ENCODE data around the gene HHEX. TPM values are rescaled to one million over a fixed set of nuclear protein-coding genes. Genes with fewer than 3 reads are reported as not detected.

HHEX gene
- total RNA-seq, 4 donors from 2014 or later, result 6.1 to 33.2 (median 12.4) TPM

DNA sequence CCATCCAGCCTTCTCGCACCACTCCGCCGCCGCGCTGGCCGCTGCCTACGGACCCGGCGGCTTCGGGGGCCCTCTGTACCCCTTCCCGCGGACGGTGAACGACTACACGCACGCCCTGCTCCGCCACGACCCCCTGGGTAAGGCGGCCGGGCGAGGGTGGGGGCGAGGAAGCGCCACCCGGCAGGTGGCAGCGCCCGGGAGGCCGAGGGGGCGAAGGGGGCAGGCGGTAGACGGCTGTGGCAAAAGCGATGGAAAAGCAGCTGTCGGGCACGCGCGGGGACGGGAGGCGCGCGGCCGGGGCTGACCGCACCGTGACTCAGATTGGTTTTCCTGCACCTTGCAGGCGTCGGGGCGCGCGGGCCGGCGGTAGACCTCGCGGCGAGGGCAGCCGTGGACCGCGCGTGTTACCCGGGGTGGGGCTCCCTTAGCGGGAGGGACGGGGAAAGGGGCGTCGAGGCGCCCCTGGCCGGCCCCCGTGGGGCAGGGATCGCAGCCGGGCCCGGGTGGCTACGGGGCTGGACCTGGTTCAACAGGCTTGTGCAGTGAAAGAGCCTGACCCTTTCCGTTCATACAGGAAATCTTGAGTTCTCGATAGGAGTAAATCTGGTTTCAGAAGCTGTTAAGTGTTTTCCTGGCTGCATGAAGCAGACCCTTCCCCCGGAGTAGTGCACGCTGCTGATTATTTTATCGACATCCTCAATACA lies 608 bp downstream of the HHEX start:
- H3K4me3 ChIP-seq, result peak overlapping the region; percentile 17 to 44
- DNase-seq, result peak in 1 of 2 donors; percentile 50
- TF ChIP-seq POLR2A (IDR thresholded peaks at IDR 0.05), result no peak
- TF ChIP-seq, protein P1, sequence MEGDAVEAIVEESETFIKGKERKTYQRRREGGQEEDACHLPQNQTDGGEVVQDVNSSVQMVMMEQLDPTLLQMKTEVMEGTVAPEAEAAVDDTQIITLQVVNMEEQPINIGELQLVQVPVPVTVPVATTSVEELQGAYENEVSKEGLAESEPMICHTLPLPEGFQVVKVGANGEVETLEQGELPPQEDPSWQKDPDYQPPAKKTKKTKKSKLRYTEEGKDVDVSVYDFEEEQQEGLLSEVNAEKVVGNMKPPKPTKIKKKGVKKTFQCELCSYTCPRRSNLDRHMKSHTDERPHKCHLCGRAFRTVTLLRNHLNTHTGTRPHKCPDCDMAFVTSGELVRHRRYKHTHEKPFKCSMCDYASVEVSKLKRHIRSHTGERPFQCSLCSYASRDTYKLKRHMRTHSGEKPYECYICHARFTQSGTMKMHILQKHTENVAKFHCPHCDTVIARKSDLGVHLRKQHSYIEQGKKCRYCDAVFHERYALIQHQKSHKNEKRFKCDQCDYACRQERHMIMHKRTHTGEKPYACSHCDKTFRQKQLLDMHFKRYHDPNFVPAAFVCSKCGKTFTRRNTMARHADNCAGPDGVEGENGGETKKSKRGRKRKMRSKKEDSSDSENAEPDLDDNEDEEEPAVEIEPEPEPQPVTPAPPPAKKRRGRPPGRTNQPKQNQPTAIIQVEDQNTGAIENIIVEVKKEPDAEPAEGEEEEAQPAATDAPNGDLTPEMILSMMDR (IDR thresholded peaks at IDR 0.05), result no peak
- peaks cover 0 to 27% of the 10 kb centered on the region in 2 donors for H3K27me3 ChIP-seq
- H3K9me3 ChIP-seq, result no peaks in the 10 kb centered on the region
- peak overlapping the region; percentile 65 to 85 for H3K27ac ChIP-seq
- peaks cover 0 to 5% of the 10 kb centered on the region in 2 donors for H3K4me1 ChIP-seq
- no peaks in the 10 kb centered on the region for H3K36me3 ChIP-seq
- intact Hi-C loops (cut with DNase I; ENCODE audit: low total_unique reads), result no loop called here

DNA sequence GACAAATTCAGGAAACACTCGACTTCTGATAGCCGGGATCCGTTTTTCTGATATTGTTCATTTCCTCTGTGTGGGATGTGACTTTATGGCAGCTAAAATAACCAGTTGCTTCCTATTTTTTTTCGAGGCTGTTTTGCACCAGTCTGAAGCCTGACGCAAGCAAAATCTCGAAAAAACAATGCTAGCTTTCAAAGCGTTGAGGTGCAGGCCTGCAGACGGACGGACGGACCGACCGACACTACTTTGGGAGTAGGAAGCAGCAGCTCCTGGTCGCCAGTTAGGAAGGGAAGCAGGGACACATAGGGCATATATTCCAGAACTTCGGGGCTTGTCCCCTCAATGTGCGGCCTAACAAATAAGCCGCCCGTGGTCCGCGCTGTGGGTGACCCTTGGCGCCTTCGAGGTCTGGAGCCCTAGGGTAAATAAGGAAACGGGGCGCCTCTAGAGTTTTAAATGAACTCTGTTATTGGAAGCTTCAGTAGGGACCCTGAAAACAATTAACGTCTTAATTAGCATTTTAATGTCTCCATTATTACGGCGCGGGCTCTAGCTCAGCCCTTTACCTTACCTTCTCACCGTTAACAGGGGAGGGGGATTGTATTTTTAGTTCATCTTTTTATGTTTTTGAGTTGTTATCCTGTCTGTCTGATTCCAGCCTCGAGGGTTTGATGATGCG lies 1.3 kb downstream of the HHEX start:
- peaks cover 0 to 5% of the 10 kb centered on the region in 2 donors for H3K4me1 ChIP-seq
- TF ChIP-seq POLR2A (IDR thresholded peaks at IDR 0.05), result no peak
- TF ChIP-seq, protein P1 (IDR thresholded peaks at IDR 0.05), result no peak
- H3K9me3 ChIP-seq, result no peaks in the 10 kb centered on the region
- peak overlapping the region; percentile 69 to 85 for H3K27ac ChIP-seq
- H3K4me3 ChIP-seq, result peak overlapping the region in 1 of 2 donors; percentile 44
- H3K36me3 ChIP-seq, result no peaks in the 10 kb centered on the region
- H3K27me3 ChIP-seq, result peaks cover 0 to 27% of the 10 kb centered on the region in 2 donors
- no peak for DNase-seq
- intact Hi-C loops (cut with DNase I; ENCODE audit: low total_unique reads), result no loop called here

DNA sequence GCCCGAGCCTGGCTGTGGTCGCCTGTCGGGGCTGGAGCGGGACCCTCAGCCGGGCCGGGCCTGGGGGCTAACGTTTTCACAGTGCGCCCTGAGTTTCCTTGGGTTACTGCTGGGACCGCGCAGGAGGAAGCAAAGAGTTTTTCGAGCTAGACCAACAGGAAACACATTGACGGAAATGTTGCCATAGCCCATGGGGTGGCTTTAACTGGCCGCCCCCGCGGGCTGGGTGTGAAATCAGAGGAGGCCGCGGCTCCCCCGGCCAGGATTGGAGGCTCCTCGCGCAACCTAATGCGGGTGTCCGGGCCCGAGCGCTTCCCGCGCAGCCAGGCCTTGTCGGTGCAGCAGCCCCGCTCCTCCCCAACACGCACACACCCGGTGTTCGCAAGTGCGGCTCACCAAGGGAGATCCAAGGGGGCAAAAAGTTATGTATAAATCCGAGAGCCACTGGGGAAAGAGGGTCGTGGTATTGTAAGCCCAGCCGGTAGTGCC lies 1.9 kb downstream of the HHEX start:
- H3K36me3 ChIP-seq, result no peaks in the 10 kb centered on the region
- H3K9me3 ChIP-seq, result no peaks in the 10 kb centered on the region
- H3K27me3 ChIP-seq, result peaks cover 0 to 27% of the 10 kb centered on the region in 2 donors
- TF ChIP-seq POLR2A (IDR thresholded peaks at IDR 0.05), result no peak
- TF ChIP-seq, protein P1 (IDR thresholded peaks at IDR 0.05), result no peak
- peak overlapping the region; percentile 64 to 69 for H3K27ac ChIP-seq
- DNase-seq, result peak in 1 of 2 donors; percentile 46
- peaks cover 0 to 5% of the 10 kb centered on the region in 2 donors for H3K4me1 ChIP-seq
- intact Hi-C loops (cut with DNase I; ENCODE audit: low total_unique reads), result no loop called here
- no peak overlapping the region for H3K4me3 ChIP-seq

DNA sequence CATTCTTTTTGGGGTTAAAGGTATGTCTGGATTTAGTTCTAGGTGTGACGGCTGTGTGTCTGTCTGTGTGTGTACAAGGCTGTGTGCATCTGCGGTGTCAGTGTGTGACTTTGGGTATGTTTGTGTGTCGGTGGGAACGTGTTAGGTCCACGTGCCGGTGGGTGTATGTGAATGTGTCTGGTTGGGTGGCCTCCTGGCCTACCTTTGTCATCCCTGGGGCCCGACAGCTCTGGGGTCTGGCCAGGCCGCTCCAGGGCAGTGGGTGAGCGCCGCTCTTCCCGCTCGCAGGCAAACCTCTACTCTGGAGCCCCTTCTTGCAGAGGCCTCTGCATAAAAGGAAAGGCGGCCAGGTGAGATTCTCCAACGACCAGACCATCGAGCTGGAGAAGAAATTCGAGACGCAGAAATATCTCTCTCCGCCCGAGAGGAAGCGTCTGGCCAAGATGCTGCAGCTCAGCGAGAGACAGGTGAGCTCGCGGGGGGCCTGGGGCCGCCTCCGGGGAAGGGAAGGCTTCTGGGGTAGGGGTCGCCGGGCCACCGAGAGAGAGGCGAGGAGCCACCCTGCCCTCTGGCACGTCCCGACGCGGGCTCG lies 2.4 kb downstream of the HHEX start:
- peak overlapping the region; percentile 64 to 69 for H3K27ac ChIP-seq
- no peak overlapping the region for H3K4me3 ChIP-seq
- no peaks in the 10 kb centered on the region for H3K9me3 ChIP-seq
- no peak for DNase-seq
- intact Hi-C loops (cut with DNase I; ENCODE audit: low total_unique reads), result no loop called here
- no peaks in the 10 kb centered on the region for H3K36me3 ChIP-seq
- no peak for TF ChIP-seq POLR2A (IDR thresholded peaks at IDR 0.05)
- TF ChIP-seq, protein P1 (IDR thresholded peaks at IDR 0.05), result no peak
- peaks cover 0 to 5% of the 10 kb centered on the region in 2 donors for H3K4me1 ChIP-seq
- H3K27me3 ChIP-seq, result peaks cover 0 to 27% of the 10 kb centered on the region in 2 donors
